ENCODE measurements around the gene BAIAP3. TPM values are rescaled to one million over a fixed set of nuclear protein-coding genes. Genes with fewer than 3 reads are reported as not detected.

The BAIAP3 gene
- total and polyA plus RNA-seq, 2 experiments from 2014 or later = 5.2 to 13.0 TPM

DNA sequence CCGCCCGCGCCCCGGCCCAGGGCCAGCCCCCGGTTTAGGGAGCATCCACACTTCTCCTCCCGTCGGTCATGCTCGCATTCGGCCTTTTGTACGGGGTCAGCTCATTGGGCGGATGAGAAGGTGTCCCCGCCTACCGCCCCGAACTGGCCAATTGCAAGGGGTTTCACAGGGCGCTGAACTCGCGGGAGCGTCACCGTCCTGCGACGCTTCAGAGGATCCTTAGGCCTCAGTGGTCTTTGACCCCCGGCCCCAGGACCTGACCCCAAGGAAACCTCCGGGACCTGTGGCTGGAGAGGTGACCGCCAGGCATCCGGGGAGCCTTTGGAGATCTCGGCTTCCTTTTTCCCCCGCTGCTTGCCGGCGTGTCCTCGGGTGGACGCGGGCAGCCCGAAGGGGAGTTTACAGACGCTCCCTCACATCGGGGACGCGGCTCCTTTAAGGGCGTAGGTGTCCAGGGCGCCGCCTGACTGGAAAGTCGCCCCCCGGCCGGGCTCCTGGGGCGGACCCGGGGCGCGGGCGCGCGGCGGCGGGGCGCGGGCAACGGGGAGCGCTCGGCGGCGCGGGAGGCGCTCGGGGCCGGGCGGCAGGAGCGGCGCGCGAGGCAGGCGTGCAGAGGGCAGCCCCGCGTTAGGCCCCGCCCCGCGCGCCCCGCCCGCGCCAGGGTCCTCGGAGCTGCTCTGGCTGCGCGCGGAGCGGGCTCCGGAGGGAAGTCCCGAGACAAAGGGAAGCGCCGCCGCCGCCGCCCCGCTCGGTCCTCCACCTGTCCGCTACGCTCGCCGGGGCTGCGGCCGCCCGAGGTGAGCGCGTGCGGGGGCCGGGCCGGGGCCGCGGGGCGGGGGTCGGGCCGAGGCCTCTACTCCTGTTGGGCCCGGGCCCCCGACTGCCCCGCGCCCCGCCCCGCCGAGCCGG is 24.2 kb upstream of the BAIAP3 start, which contains the start of gene UBE2I:
TSS of gene UBE2I (plus strand) at position 660 of the 909 bp plus-strand sequence. CDS start 4,395 bp downstream, outside the sequence.
- Histone ChIP-seq H3K9me2 (ENCODE audit: insufficient read depth) (no peaks in the 10 kb centered on the region), H3F3A (replicated peaks; ENCODE audit: low read depth) (peaks cover 1% of the 10 kb centered on the region), H3K4me1 (ENCODE audit: insufficient read depth) (peaks cover 9% of the 10 kb centered on the region; the same call in 1 of the 2 replicates), H3K27ac (ENCODE audit: low read depth) (peak within 1 kb of the TSS; percentile 95), H3K27me3 (ENCODE audit: insufficient read depth) (no peaks in the 10 kb centered on the region), H2AFZ (peak within 1 kb of the TSS; percentile 87; the same call in 1 of the 2 replicates), H3K4me3 (peak within 1 kb of the TSS; percentile 99), H4K20me1 (replicated peaks; ENCODE audit: insufficient read depth) (peaks cover 39% of the 10 kb centered on the region), H3K79me2 (replicated peaks; ENCODE audit: insufficient read depth) (peaks cover 44% of the 10 kb centered on the region), H3K36me3 (ENCODE audit: insufficient read depth) (no peaks in the 10 kb centered on the region), H3K4me2 (peak within 1 kb of the TSS; percentile 99)
- no peaks in the 10 kb centered on the region; the same call in 2 of the 3 replicates for H3K9me3 Mint-ChIP-seq
- TF ChIP-seq ZNF462 (CRISPR knock-in tag; IDR thresholded peaks at IDR 0.05) (no peak), JUNB (IDR thresholded peaks at IDR 0.05; ENCODE audit: unreplicated experiment) (peak; percentile 91), POLR2AphosphoS5 (IDR thresholded peaks at IDR 0.05; ENCODE audit: low read depth) (peak; percentile 48), CREB1 (CRISPR knock-in tag; IDR thresholded peaks at IDR 0.05; ENCODE audit: low read depth) (peak; percentile 94), ZNF331 (CRISPR knock-in tag; IDR thresholded peaks at IDR 0.05; ENCODE audit: low read depth) (no peak), EZH2phosphoT487 (IDR thresholded peaks at IDR 0.05; ENCODE audit: unreplicated experiment) (no peak)
- TF ChIP-seq, protein P1, sequence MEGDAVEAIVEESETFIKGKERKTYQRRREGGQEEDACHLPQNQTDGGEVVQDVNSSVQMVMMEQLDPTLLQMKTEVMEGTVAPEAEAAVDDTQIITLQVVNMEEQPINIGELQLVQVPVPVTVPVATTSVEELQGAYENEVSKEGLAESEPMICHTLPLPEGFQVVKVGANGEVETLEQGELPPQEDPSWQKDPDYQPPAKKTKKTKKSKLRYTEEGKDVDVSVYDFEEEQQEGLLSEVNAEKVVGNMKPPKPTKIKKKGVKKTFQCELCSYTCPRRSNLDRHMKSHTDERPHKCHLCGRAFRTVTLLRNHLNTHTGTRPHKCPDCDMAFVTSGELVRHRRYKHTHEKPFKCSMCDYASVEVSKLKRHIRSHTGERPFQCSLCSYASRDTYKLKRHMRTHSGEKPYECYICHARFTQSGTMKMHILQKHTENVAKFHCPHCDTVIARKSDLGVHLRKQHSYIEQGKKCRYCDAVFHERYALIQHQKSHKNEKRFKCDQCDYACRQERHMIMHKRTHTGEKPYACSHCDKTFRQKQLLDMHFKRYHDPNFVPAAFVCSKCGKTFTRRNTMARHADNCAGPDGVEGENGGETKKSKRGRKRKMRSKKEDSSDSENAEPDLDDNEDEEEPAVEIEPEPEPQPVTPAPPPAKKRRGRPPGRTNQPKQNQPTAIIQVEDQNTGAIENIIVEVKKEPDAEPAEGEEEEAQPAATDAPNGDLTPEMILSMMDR (conservative IDR thresholded peaks at IDR 0.05; ENCODE audit: low read depth in 2 of 2) = no peak
- ATAC-seq (peak; percentile 85), DNase-seq (ENCODE audit: low spot score) (peak; percentile 96)
- peaks cover 20% of the 10 kb centered on the region for H3K36me3 Mint-ChIP-seq (ENCODE audit: low read depth)
- H3K27me3 Mint-ChIP-seq (ENCODE audit: insufficient read depth, low read depth, poor library complexity) = peaks cover 27% of the 10 kb centered on the region
- H3K27ac Mint-ChIP-seq = peak within 1 kb of the TSS; percentile 100
- peaks cover 5% of the 10 kb centered on the region for H3K4me1 Mint-ChIP-seq
- H3K4me3 Mint-ChIP-seq = peak within 1 kb of the TSS; percentile 96

All from GM23338 (cell line).